ENCODE data around the gene PHYKPL. TPM values are rescaled to one million over a fixed set of nuclear protein-coding genes. Genes with fewer than 3 reads are reported as not detected.

PHYKPL gene
- total and polyA plus RNA-seq, 8 donors, result 22.9 to 262 (median 44.4) TPM

GRCh38 chr5:178273041-178273440, 40.4 kb upstream of the PHYKPL start:
- TF ChIP-seq POLR2AphosphoS5 (IDR thresholded peaks at IDR 0.05), result no peak
- TF ChIP-seq POLR2A (IDR thresholded peaks at IDR 0.05), result no peak
- no peak for TF ChIP-seq EP300 (IDR thresholded peaks at IDR 0.05)
- TF ChIP-seq, protein P1, sequence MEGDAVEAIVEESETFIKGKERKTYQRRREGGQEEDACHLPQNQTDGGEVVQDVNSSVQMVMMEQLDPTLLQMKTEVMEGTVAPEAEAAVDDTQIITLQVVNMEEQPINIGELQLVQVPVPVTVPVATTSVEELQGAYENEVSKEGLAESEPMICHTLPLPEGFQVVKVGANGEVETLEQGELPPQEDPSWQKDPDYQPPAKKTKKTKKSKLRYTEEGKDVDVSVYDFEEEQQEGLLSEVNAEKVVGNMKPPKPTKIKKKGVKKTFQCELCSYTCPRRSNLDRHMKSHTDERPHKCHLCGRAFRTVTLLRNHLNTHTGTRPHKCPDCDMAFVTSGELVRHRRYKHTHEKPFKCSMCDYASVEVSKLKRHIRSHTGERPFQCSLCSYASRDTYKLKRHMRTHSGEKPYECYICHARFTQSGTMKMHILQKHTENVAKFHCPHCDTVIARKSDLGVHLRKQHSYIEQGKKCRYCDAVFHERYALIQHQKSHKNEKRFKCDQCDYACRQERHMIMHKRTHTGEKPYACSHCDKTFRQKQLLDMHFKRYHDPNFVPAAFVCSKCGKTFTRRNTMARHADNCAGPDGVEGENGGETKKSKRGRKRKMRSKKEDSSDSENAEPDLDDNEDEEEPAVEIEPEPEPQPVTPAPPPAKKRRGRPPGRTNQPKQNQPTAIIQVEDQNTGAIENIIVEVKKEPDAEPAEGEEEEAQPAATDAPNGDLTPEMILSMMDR (IDR thresholded peaks at IDR 0.05), result no peak
- Histone ChIP-seq H3K9me3 (peaks cover 4 to 13% (median 8%) of the 10 kb centered on the region in 4 donors), H3K4me1 (no peaks in the 10 kb centered on the region), H3K4me3 (no peak overlapping the region), H3K27me3 (peaks cover 0 to 35% (median 11%) of the 10 kb centered on the region in 3 donors), H3K27ac (no peak overlapping the region), H3K36me3 (no peaks in the 10 kb centered on the region)
- intact Hi-C loops (cut with DNase I; ENCODE audit: low total_unique reads), result loop anchor here (10.0 kb wide), 1 partner anchor 312 kb away; no protein-coding TSS in a partner anchor
- WGBS, 5 donors, result 83 to 90% (median 89%) methylated on average over 6 to 15 of the region's 15 CpGs
- DNase-seq, result no peak

DNA sequence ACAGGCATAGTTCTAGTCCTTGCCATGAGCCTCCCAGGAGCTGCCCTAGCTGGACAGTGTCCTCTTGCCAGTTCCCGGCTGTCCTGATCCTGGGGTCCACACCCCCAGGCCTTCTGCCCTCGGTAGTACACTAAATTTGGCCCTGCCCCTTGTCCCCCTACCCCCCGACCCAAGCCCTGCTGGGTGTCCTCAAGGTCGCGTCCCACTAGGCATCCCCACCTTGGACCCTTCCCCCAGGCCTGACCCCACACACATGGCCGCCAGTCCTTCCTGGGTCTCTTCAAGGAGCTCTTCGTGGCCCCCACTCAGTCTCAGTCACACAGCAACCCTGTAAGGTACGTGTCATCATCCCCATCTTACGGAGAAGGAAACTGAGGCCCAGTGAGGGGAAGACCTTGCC, 40.0 kb upstream of the PHYKPL start:
- no peak for DNase-seq
- H3K9me3 ChIP-seq, result peaks cover 4 to 13% (median 8%) of the 10 kb centered on the region in 4 donors
- peaks cover 0 to 31% (median 8%) of the 10 kb centered on the region in 3 donors for H3K27me3 ChIP-seq
- TF ChIP-seq, protein P1 (IDR thresholded peaks at IDR 0.05), result no peak
- TF ChIP-seq EP300 (IDR thresholded peaks at IDR 0.05) (no peak), POLR2AphosphoS5 (IDR thresholded peaks at IDR 0.05) (no peak), POLR2A (IDR thresholded peaks at IDR 0.05) (no peak)
- no peaks in the 10 kb centered on the region for H3K4me1 ChIP-seq
- WGBS, 5 donors, result 82 to 89% (median 87%) methylated on average over 3 to 9 of the region's 9 CpGs
- no peaks in the 10 kb centered on the region for H3K36me3 ChIP-seq
- intact Hi-C loops (cut with DNase I; ENCODE audit: low total_unique reads), result loop anchor here (10.0 kb wide), 1 partner anchor 312 kb away; no protein-coding TSS in a partner anchor
- H3K27ac ChIP-seq, result no peak overlapping the region
- no peak overlapping the region for H3K4me3 ChIP-seq

DNA sequence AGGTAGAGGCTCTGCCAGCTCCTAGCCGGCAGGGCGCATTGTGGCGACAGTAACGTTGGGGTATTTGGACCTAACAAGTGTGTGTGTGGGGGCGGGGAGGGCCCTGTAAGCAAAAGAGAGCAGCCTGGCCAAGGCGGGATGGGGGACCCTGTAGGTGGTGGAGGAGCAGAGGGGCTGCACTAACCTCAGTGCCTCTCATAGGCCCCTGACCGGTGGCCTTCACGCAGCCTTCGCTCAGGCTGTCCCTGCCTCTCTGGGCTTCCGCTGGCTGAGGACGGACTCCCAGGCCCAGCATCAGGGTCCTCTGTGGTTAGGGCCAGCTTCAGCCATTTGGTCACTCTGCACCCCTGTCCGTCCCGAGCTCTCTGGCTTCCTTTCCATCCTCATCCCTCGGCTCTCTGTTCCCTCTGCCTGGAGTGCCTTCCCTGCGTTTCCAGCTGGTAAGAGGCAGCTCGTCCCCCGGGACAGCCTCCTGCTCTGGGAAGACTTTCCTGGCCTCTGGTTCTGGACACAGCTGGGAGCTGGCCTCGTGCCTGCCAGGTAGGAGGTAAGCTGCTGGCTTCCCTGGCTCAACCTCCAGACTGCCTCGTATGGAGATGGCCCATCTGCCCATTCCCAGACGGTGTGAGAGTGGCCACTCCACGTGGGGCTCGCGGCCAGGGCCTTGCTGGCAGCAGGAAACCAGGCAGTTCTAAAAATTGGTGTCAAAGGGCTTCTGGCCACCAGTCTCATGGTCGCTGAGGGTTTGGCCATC, 39.3 kb upstream of the PHYKPL start:
- intact Hi-C loops (cut with DNase I; ENCODE audit: low total_unique reads), result loop anchor here (10.0 kb wide), 1 partner anchor 313 kb away; no protein-coding TSS in a partner anchor
- Histone ChIP-seq H3K4me3 (no peak overlapping the region), H3K4me1 (no peaks in the 10 kb centered on the region), H3K36me3 (no peaks in the 10 kb centered on the region), H3K9me3 (peaks cover 4 to 13% (median 8%) of the 10 kb centered on the region in 4 donors), H3K27me3 (peaks cover 0 to 25% (median 8%) of the 10 kb centered on the region in 3 donors), H3K27ac (no peak overlapping the region)
- TF ChIP-seq POLR2AphosphoS5 (IDR thresholded peaks at IDR 0.05) (no peak), POLR2A (IDR thresholded peaks at IDR 0.05) (no peak), EP300 (IDR thresholded peaks at IDR 0.05) (no peak)
- TF ChIP-seq, protein P1 (IDR thresholded peaks at IDR 0.05), result no peak
- DNase-seq, result no peak
- WGBS, 5 donors, result 80 to 84% (median 82%) methylated on average over 23 to 24 of the region's 24 CpGs

- Histone ChIP-seq H3K27me3 (peaks cover 0 to 18% (median 6%) of the 10 kb centered on the region in 3 donors), H3K36me3 (no peaks in the 10 kb centered on the region), H3K27ac (no peak overlapping the region), H3K9me3 (peaks cover 4 to 12% (median 8%) of the 10 kb centered on the region in 4 donors), H3K4me1 (no peaks in the 10 kb centered on the region), H3K4me3 (no peak overlapping the region)
- no peak for TF ChIP-seq EP300 (IDR thresholded peaks at IDR 0.05)
- TF ChIP-seq, protein P1 (IDR thresholded peaks at IDR 0.05), result no peak
- no peak for TF ChIP-seq POLR2AphosphoS5 (IDR thresholded peaks at IDR 0.05)
- no peak for TF ChIP-seq POLR2A (IDR thresholded peaks at IDR 0.05)
- DNase-seq, result no peak
- 84 to 97% (median 89%) methylated on average over 4 of the region's 4 CpGs for WGBS, 5 donors
- intact Hi-C loops (cut with DNase I; ENCODE audit: low total_unique reads), result loop anchor here (10.0 kb wide), 1 partner anchor 314 kb away; no protein-coding TSS in a partner anchor
Observed at GRCh38 chr5:178271231-178271630, 38.6 kb upstream of the PHYKPL start.
